ENCODE measurements around the gene GATA6. TPM values are rescaled to one million over a fixed set of nuclear protein-coding genes. Genes with fewer than 3 reads are reported as not detected.

GATA6 gene
- total and polyA plus RNA-seq, 2 experiments from 2014 or later: 6.6 to 19.0 TPM

DNA sequence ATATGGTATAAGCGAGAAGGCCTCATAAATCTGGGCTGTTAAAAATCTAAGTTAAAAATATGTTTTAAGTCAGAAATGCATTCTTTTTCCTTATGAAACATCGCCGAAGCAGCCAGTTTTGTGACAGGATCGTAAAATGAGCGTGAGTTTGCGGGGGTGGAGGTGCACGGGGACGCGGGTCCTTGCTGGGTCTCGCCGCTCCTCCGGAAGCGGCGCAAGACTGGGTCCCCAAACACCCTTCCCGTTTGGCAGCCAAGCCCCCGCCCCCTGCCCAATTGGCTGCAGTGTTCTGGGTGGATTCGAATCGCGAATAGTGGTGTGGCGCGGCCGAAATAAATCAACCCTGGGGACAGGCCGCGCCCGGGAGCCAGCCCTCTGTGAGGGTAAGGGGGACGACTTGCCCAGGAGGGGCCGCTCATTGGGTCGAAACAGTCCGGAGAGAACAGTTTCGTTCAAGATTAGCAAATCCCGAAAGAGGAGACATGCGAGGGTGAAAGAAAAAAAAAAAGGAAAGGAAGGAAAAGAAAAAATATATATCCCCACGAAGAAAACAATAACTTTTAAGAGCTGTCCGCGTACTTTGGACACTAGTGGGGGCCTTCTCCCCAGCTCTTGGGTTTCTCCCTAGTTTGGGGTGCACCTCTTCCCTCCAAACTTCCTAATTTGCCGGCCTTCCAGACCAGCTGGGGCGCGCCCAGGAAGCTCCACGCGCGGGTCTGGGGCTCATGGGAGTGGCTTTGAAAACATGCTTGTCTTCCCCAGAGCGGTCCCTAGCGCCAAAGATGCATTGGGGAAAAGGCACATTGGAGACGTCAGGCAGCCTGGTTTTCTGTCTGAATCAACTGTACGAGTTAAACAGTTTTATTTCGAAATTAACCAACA is 3.1 kb upstream of the GATA6 start:
- no peak for DNase-seq
- Histone ChIP-seq H3K9ac (no peak overlapping the region), H3K9me3 (ENCODE audit: low read depth) (no peaks in the 10 kb centered on the region), H3K4me3 (no peak overlapping the region), H3K27ac (no peak overlapping the region), H3K4me1 (ENCODE audit: insufficient read depth) (no peaks in the 10 kb centered on the region), H3K36me3 (ENCODE audit: low read depth) (no peaks in the 10 kb centered on the region), H3K4me2 (ENCODE audit: unreplicated experiment) (no peak overlapping the region), H4K20me1 (ENCODE audit: insufficient read depth) (no peaks in the 10 kb centered on the region), H3F3A (ENCODE audit: insufficient read depth) (no peaks in the 10 kb centered on the region), H3K27me3 (replicated peaks; ENCODE audit: insufficient read depth) (peaks cover 71% of the 10 kb centered on the region), H2AFZ (no peak overlapping the region), H3K9me2 (ENCODE audit: insufficient read depth) (no peaks in the 10 kb centered on the region), H3K79me2 (ENCODE audit: insufficient read depth) (peaks cover 2% of the 10 kb centered on the region; the same call in 1 of the 2 replicates)
- in situ Hi-C loops (cut with MboI): loop anchor here (5.0 kb wide), 1 partner anchor 396 kb away; no protein-coding TSS in a partner anchor
- WGBS, 2 experiments (ENCODE audit: low coverage in 1 of 2, low lambda C conversion rate in 2 of 2, missing lambda C conversion rate in 2 of 2): 18 to 23% methylated on average over 45 to 46 of the region's 46 CpGs
- TF ChIP-seq EZH2 (IDR thresholded peaks at IDR 0.05; ENCODE audit: insufficient read depth, poor library complexity, severe bottlenecking): peak; percentile 75
- TF ChIP-seq EZH2phosphoT487 (IDR thresholded peaks at IDR 0.05; ENCODE audit: insufficient read depth, low read depth): peak; percentile 87; the same call in 1 of the 2 replicates

DNA sequence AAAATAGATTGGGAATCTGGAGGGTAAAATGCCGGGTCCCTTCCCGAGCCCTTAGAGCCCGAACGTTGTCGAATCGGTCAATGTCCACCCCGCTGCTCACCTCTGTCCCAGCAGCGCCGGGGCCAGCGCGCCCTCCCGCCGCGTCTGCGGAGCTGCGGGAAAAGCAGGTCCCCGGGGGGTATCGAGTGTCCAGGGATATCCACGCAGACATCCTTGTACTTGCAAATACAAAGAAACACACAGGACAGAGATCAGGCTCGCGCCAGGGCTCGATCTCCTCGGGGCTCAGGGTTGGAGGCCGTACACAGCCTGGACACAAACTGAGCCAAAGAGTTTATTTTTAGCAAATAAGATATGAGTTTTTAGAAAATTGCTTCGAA is 2.3 kb upstream of the GATA6 start:
- Histone ChIP-seq H4K20me1 (ENCODE audit: insufficient read depth) (no peaks in the 10 kb centered on the region), H3K9ac (no peak overlapping the region), H3K9me3 (ENCODE audit: low read depth) (no peaks in the 10 kb centered on the region), H3K36me3 (ENCODE audit: low read depth) (no peaks in the 10 kb centered on the region), H3K4me2 (ENCODE audit: unreplicated experiment) (no peak overlapping the region), H3F3A (ENCODE audit: insufficient read depth) (no peaks in the 10 kb centered on the region), H3K79me2 (ENCODE audit: insufficient read depth) (peaks cover 6% of the 10 kb centered on the region), H3K4me1 (ENCODE audit: insufficient read depth) (no peaks in the 10 kb centered on the region), H2AFZ (no peak overlapping the region), H3K9me2 (ENCODE audit: insufficient read depth) (no peaks in the 10 kb centered on the region), H3K27me3 (replicated peaks; ENCODE audit: insufficient read depth) (peaks cover 63% of the 10 kb centered on the region), H3K27ac (no peak overlapping the region), H3K4me3 (no peak overlapping the region)
- WGBS, 2 experiments (ENCODE audit: low coverage in 1 of 2, low lambda C conversion rate in 2 of 2, missing lambda C conversion rate in 2 of 2): 20 to 24% methylated on average over 25 of the region's 25 CpGs
- no peak for DNase-seq
- in situ Hi-C loops (cut with MboI): loop anchor here (5.0 kb wide), 1 partner anchor 395 kb away; no protein-coding TSS in a partner anchor
- TF ChIP-seq EZH2 (IDR thresholded peaks at IDR 0.05; ENCODE audit: insufficient read depth, poor library complexity, severe bottlenecking) (peak; percentile 89), EZH2phosphoT487 (IDR thresholded peaks at IDR 0.05; ENCODE audit: insufficient read depth, low read depth) (peak; percentile 21; the same call in 1 of the 2 replicates)

DNA sequence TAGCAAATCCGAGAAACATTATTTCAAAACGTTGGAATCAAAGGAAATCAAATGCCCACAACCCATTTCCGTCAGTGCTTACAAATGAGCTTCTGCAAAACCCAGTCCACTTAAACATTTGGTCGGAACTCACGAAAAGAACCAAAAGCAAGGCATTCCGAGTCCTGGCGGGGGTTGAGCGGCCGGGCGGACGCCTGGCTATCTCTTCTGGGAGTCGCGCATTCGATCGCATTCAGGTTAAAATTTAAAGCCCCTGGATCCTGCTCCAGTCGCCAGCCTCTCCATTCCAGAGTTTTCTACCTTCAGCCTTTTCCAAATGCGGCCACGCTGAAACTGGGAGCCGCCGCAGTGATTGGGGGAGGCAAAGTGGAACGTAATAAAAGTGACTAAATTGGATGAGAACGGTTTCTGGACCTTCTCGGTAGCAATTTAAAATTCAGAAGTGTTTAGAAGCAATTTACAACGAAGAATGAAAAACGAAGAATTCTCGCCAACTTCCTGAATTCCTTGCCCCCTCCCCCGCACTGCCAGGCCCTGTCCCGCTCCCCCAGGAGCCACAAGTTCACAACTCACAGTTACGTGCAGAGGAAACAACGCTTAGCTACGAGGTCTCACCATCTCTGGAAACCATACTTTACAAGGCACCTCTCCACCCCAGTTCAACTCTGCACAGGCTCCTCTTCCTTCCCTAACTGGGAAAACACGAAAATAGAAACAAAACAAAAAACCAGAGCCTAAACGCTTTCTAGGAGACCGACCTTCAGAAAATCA is 1.7 kb upstream of the GATA6 start:
- TF ChIP-seq EZH2phosphoT487 (IDR thresholded peaks at IDR 0.05; ENCODE audit: insufficient read depth, low read depth) (peak; percentile 55; the same call in 1 of the 2 replicates), EZH2 (IDR thresholded peaks at IDR 0.05; ENCODE audit: insufficient read depth, poor library complexity, severe bottlenecking) (peak; percentile 88)
- Histone ChIP-seq H4K20me1 (ENCODE audit: insufficient read depth) (no peaks in the 10 kb centered on the region), H3K27me3 (replicated peaks; ENCODE audit: insufficient read depth) (peaks cover 57% of the 10 kb centered on the region), H3K4me3 (no peak overlapping the region), H3K36me3 (ENCODE audit: low read depth) (no peaks in the 10 kb centered on the region), H2AFZ (no peak overlapping the region), H3F3A (ENCODE audit: insufficient read depth) (no peaks in the 10 kb centered on the region), H3K4me2 (ENCODE audit: unreplicated experiment) (no peak overlapping the region), H3K27ac (no peak overlapping the region), H3K9ac (no peak overlapping the region), H3K4me1 (ENCODE audit: insufficient read depth) (no peaks in the 10 kb centered on the region), H3K9me3 (ENCODE audit: low read depth) (no peaks in the 10 kb centered on the region), H3K9me2 (ENCODE audit: insufficient read depth) (no peaks in the 10 kb centered on the region), H3K79me2 (ENCODE audit: insufficient read depth) (peaks cover 12% of the 10 kb centered on the region)
- WGBS, 2 experiments (ENCODE audit: low coverage in 1 of 2, low lambda C conversion rate in 2 of 2, missing lambda C conversion rate in 2 of 2): 16 to 17% methylated on average over 34 of the region's 34 CpGs
- in situ Hi-C loops (cut with MboI): loop anchor here (5.0 kb wide), 1 partner anchor 395 kb away; no protein-coding TSS in a partner anchor
- peak; percentile 46 for DNase-seq

DNA sequence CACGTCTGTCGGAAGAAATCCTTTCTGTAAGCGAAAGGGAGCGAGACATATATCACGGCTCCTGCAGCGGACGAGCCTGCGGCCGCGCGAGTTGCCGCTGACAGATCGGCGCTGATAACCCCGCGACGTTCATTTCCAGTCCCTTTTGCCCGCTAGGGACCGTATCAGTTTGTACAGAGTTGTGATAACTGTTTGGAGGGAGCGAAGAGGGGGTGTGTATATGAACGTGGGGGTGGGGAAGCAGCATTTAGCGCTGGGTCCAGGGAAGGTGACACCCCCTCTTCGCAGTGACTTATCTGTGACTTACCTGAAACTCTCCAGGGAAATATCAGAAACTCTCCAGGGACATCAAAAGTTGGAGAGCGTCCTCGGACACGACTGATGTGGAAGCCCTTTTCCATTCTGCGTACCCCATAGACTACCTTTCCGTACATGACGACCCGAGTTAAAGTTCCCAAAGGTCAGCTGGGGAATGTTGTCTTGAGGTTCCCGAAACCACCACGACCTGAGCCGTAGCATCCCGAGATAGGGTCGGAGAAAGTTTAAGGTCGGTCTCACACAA is 948 bp upstream of the GATA6 start:
- no peak for TF ChIP-seq EZH2 (IDR thresholded peaks at IDR 0.05; ENCODE audit: insufficient read depth, poor library complexity, severe bottlenecking)
- 0 out of 2 replicates have a peak, but pooled peaks have one; percentile 33 for TF ChIP-seq EZH2phosphoT487 (IDR thresholded peaks at IDR 0.05; ENCODE audit: insufficient read depth, low read depth)
- Histone ChIP-seq H3K4me2 (ENCODE audit: unreplicated experiment) (no peak overlapping the region), H3K9ac (no peak overlapping the region), H3K27ac (no peak overlapping the region), H3K79me2 (ENCODE audit: insufficient read depth) (peaks cover 20% of the 10 kb centered on the region), H3K9me3 (ENCODE audit: low read depth) (no peaks in the 10 kb centered on the region), H3K4me3 (no peak overlapping the region), H3F3A (ENCODE audit: insufficient read depth) (no peaks in the 10 kb centered on the region), H3K36me3 (ENCODE audit: low read depth) (no peaks in the 10 kb centered on the region), H3K27me3 (replicated peaks; ENCODE audit: insufficient read depth) (peaks cover 49% of the 10 kb centered on the region), H2AFZ (no peak overlapping the region), H4K20me1 (ENCODE audit: insufficient read depth) (no peaks in the 10 kb centered on the region), H3K4me1 (ENCODE audit: insufficient read depth) (peaks cover 6% of the 10 kb centered on the region; the same call in 1 of the 2 replicates), H3K9me2 (ENCODE audit: insufficient read depth) (no peaks in the 10 kb centered on the region)
- WGBS, 2 experiments (ENCODE audit: low coverage in 1 of 2, low lambda C conversion rate in 2 of 2, missing lambda C conversion rate in 2 of 2): 22 to 26% methylated on average over 35 to 36 of the region's 36 CpGs
- no peak for DNase-seq
- in situ Hi-C loops (cut with MboI): loop anchor here (5.0 kb wide), 1 partner anchor 394 kb away; no protein-coding TSS in a partner anchor

Measured in GM23248 (cell line).